Suprapubic skin (tissue), 4 donors: ENCODE measurements around the gene MCAM.

Source experiments
- POLR2A ChIP-seq, 2 donors: fragments of 450-650 bp; IDR thresholded peaks; one replicate each; pipeline ENCODE4 v1.6.1; 2017; ENCODE audit warnings: antibody characterized with exemption in 2 of 2, mild to moderate bottlenecking in 2 of 2, moderate library complexity in 2 of 2
- POLR2AphosphoS5 ChIP-seq, 3 donors: sonication (generic); formaldehyde crosslinking; IDR thresholded peaks; one replicate each; pipeline ENCODE4 v1.6.1; 2017; ENCODE audit warnings: antibody characterized with exemption in 3 of 3
- TF ChIP-seq, protein P1 (sequence below), 2 donors: fragments of 200-600 bp in 1 of 2; fragments of 450-650 bp in 1 of 2; sonication (generic) in 1 of 2; IDR thresholded peaks; one replicate each; pipeline ENCODE4 v1.5.1; 2016 to 2019; ENCODE audit warnings: antibody characterized with exemption in 2 of 2, mild to moderate bottlenecking in 1 of 2, moderate library complexity in 1 of 2

DNA sequence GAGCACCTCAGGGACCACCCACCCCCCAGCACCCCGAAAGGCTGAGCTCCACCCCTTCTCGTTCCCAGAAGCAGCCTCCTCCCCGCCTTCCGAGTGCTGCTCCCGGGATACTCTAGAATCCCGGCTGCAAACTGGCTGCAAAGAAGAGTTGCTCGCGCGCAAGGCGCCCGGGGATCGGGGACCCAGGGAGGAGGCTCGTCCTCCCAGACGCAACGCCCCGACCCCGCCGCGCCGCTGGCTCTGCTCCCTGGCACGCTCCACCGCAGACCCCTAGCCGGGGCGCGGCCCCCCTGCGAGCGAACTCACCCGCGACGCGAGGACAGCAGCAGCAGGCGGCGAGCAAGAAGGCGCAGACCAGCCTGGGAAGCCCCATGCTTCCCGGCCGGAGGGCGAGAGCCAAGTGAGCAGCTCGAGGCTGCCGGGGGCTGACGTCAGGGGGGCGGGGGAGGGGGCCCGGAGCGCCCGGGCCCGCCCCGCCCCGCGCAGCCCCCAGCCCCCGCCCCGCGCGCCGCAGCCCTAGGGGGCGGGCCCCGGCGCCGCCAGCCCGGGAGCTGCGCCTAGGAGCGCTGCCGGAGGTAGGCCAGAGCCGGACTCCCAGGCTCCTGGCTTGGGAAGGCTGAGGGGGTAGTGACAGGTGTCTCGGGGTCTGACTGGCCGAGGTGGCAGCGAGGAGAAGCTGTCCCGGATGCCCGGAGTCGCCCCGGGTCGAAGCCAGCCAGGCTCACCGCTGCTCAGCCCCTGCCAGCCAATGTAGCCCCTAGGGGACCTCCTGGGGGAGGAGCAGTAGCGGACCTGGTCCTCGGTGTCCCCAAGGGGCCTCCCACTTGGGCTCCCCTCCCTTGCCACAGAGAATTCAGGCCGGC is at the start of gene MCAM:
- TF ChIP-seq, protein P1, sequence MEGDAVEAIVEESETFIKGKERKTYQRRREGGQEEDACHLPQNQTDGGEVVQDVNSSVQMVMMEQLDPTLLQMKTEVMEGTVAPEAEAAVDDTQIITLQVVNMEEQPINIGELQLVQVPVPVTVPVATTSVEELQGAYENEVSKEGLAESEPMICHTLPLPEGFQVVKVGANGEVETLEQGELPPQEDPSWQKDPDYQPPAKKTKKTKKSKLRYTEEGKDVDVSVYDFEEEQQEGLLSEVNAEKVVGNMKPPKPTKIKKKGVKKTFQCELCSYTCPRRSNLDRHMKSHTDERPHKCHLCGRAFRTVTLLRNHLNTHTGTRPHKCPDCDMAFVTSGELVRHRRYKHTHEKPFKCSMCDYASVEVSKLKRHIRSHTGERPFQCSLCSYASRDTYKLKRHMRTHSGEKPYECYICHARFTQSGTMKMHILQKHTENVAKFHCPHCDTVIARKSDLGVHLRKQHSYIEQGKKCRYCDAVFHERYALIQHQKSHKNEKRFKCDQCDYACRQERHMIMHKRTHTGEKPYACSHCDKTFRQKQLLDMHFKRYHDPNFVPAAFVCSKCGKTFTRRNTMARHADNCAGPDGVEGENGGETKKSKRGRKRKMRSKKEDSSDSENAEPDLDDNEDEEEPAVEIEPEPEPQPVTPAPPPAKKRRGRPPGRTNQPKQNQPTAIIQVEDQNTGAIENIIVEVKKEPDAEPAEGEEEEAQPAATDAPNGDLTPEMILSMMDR (IDR thresholded peaks at IDR 0.05), result no peak
- TF ChIP-seq POLR2A (IDR thresholded peaks at IDR 0.05), result no peak
- no peak for TF ChIP-seq POLR2AphosphoS5 (IDR thresholded peaks at IDR 0.05)
